HG02623 (cell line): ENCODE data around the gene KIAA0825.
"Not testable (repeated sequence)": the region's sequence is repeated elsewhere in the genome, so short reads cannot be mapped to it uniquely, and the experiment has no call there.

Experiments
- ATAC-seq: cut with Tn5 transposase; IDR thresholded peaks from one replicate; pipeline ENCODE4 v1.9.1; 2021; ENCODE audit warnings: moderate library complexity; ENCODE audit not compliant: unreplicated experiment

Gene KIAA0825

GRCh38 chr5:94140300-94140699 lies 478.1 kb downstream of the KIAA0825 start:
- no peak for ATAC-seq

GRCh38 chr5:94130077-94130476 lies 488.3 kb downstream of the KIAA0825 start:
- no peak for ATAC-seq

DNA sequence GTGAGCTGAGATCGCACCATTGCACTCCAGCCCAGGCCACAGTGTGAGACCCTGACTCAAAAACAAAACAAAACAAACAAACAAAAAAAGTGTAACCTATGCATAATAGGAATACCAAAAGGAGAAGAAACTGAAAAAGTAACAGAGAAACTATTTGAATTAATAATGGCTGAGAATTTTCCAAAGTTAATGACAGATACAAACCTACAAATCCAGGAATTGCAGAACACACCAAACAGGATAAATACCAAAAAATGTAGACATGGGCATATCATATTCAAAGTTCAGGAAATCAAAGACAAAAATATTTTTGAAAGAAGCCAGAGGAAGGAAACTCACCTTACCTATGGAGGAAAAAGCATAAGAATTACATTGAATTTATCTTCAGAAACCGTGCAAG lies 493.3 kb downstream of the KIAA0825 start:
- ATAC-seq = no peak

DNA sequence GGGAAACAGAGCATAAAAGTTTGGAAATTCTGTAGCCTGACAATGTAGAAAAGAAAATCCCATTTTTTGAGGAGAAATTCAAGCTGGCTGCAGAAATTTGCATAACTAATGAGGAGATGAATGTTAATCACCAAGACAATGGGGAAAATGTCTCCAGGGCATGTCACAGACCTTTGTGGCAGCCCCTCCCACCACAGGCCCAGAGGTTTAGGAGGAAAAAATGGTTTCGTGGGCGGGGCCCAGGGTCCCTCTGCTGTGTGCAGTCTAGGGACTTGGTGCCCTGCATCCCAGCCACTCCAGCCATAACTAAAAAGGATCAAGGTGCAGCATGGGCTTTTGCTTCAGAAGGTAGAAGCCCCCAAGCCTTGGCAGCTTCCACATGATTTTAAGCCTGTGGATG lies 502.1 kb downstream of the KIAA0825 start:
- ATAC-seq = not testable (repeated sequence)

DNA sequence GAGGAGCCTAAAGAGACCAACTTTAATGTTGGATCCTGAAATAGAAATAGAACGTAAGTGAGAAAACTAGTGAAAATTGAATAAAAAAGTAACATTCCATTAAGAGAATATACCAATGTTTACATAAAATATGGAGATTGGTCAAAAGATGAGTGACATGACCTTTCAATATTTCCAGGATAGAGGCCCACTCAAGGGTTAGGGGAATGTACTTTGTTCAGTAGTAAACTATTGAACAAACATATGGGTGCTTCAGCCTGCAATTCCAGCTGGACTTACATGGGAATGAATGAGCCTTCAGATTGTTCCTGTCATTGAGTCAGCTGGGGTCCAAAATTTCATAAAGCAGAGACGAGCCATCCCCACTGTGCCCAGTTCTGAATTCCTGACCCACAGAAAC lies 505.3 kb downstream of the KIAA0825 start:
- ATAC-seq = no peak

GRCh38 chr5:94111209-94112004 lies 507.0 kb downstream of the KIAA0825 start:
- ATAC-seq = peak; percentile 99

- no peak for ATAC-seq
Observed at GRCh38 chr5:94103514-94104245, 514.7 kb downstream of the KIAA0825 start.
